CD4-positive, alpha-beta T cell treated with Interleukin-4 for 4 hours (primary cell): ENCODE data around the gene NTNG2.

Experiments used
- DNase-seq: peaks from one replicate; pipeline ENCODE4 v3.0.0-alpha.2; 2020

Gene NTNG2

GRCh38 chr9:132269704-132270516 is 108.1 kb downstream of the NTNG2 start:
- peak; percentile 69 for DNase-seq

- no peak for DNase-seq
Observed at GRCh38 chr9:132274861-132275260, 113.0 kb downstream of the NTNG2 start.

- DNase-seq, result no peak
Observed at GRCh38 chr9:132283165-132283564, 121.3 kb downstream of the NTNG2 start.

- DNase-seq, result no peak
Observed at GRCh38 chr9:132283863-132284262, 122.0 kb downstream of the NTNG2 start.

- no peak for DNase-seq
Observed at GRCh38 chr9:132287256-132287760, 125.5 kb downstream of the NTNG2 start.

GRCh38 chr9:132288361-132288760 is 126.5 kb downstream of the NTNG2 start:
- no peak for DNase-seq

GRCh38 chr9:132288966-132289365 is 127.1 kb downstream of the NTNG2 start:
- DNase-seq, result no peak

GRCh38 chr9:132293145-132293721 is 131.4 kb downstream of the NTNG2 start:
- DNase-seq, result peak; percentile 11
